Fibroblast of skin of right quadriceps (primary cell): ENCODE data around the gene DGKG.

Source experiments
- DNase-seq: peaks from one replicate; pipeline ENCODE4 v3.0.0-alpha.2; 2013

The DGKG gene

GRCh38 chr3:186361762-186362536 is at the start of gene DGKG:
DGKG (minus strand) TSS chr3:186362234; CDS start chr3:186320459, 41,775 bp downstream.
- DNase-seq, result no peak

GRCh38 chr3:186411089-186411488 is 49.1 kb upstream of the DGKG start:
- no peak for DNase-seq

GRCh38 chr3:186406669-186407635 is 44.9 kb upstream of the DGKG start:
- DNase-seq, result no peak

- no peak for DNase-seq
Observed at GRCh38 chr3:186401556-186401955, 39.5 kb upstream of the DGKG start.

GRCh38 chr3:186400662-186401061 is 38.6 kb upstream of the DGKG start:
- DNase-seq, result no peak

- no peak for DNase-seq
Observed at GRCh38 chr3:186400026-186400425, 38.0 kb upstream of the DGKG start.

GRCh38 chr3:186394566-186395217 is 32.7 kb upstream of the DGKG start:
- DNase-seq, result no peak

- DNase-seq, result no peak
Observed at GRCh38 chr3:186386883-186387560, 25.0 kb upstream of the DGKG start.

- DNase-seq, result no peak
Observed at GRCh38 chr3:186385856-186386602, 24.0 kb upstream of the DGKG start.

- DNase-seq, result no peak
Observed at GRCh38 chr3:186383026-186383993, 21.3 kb upstream of the DGKG start.

GRCh38 chr3:186382217-186382885 is 20.3 kb upstream of the DGKG start:
- no peak for DNase-seq

- no peak for DNase-seq
Observed at GRCh38 chr3:186381424-186382216, 19.6 kb upstream of the DGKG start.

- DNase-seq, result no peak
Observed at GRCh38 chr3:186380622-186381380, 18.8 kb upstream of the DGKG start.

GRCh38 chr3:186375443-186375842 is 13.4 kb upstream of the DGKG start:
- DNase-seq, result no peak

- no peak for DNase-seq
Observed at GRCh38 chr3:186374376-186374775, 12.3 kb upstream of the DGKG start.

GRCh38 chr3:186369217-186369616 is 7.2 kb upstream of the DGKG start:
- no peak for DNase-seq

- no peak for DNase-seq
Observed at GRCh38 chr3:186368717-186369116, 6.7 kb upstream of the DGKG start.

- DNase-seq, result no peak
Observed at GRCh38 chr3:186368176-186368575, 6.1 kb upstream of the DGKG start.
